HCT116 (cell line): Measurements from ENCODE around the gene HRH3. TPM values are rescaled to one million over a fixed set of nuclear protein-coding genes. Genes with fewer than 3 reads are reported as not detected.

ENCODE experiments used
- ATAC-seq: fragments of 200-7000 bp; cut with Tn5 transposase; 2 replicates; pipeline ENCODE4 v1.9.1; 2020; ENCODE audit warnings: mild to moderate bottlenecking, moderate library complexity
- Bru-seq: library from RNA; stranded (reverse); fragments of 400-500 nt; gene quantifications from one replicate; lab custom pipeline; 2021; lab: Mats Ljungman, UMichigan
- BruChase-seq, 2 experiments: library from RNA; stranded (reverse); fragments of 400-500 nt; gene quantifications; one replicate each; lab custom pipeline; 2021; lab: Mats Ljungman, UMichigan
- BruUV-seq: library from RNA; stranded (reverse); fragments of 400-500 nt; replicated peaks from 2 replicates; lab custom pipeline; 2021; lab: Mats Ljungman, UMichigan
- CTCF ChIA-PET: fragments of 300-600 bp; sonication (Branson Sonifier 250); formaldehyde crosslinking; loops from one replicate; lab custom pipeline; 2021; ENCODE audit warnings: antibody characterized with exemption; lab: Charles Lee
- POLR2A ChIA-PET: fragments of 300-600, 350-600 bp; sonication (Branson Sonifier 250); formaldehyde crosslinking; loops from one replicate; lab custom pipeline; 2021; ENCODE audit warnings: antibody characterized with exemption; lab: Charles Lee
- RAD21 ChIA-PET, 2 experiments: fragments of 300-600 bp; sonication (Branson Sonifier 250); formaldehyde crosslinking; loops; one replicate each; lab custom pipeline; 2023; ENCODE audit warnings: low total read pairs in 2 of 2; ENCODE audit not compliant: uncharacterized antibody in 2 of 2, unreplicated experiment in 2 of 2, low non-redundant PET in 1 of 2; lab: Charles Lee
- DNase-seq: peaks from one replicate; pipeline ENCODE4 v3.0.0-alpha.2; 2010; ENCODE audit warnings: low read depth, low spot score
- H2AFZ ChIP-seq: fragments of 200-600 bp; shearing (Covaris generic), sonication (generic); 2 replicates; pipeline ENCODE4 v1.6.1; 2017; ENCODE audit warnings: low read depth, mixed run types, mixed read lengths, antibody characterized with exemption, low read length; ENCODE audit not compliant: poor library complexity, severe bottlenecking
- H3K27ac ChIP-seq: 2 replicates; pipeline ENCODE4 v1.5.1; 2012; ENCODE audit warnings: low read depth, low read length
- H3K27me3 ChIP-seq: fragments of 200-600 bp; sonication (generic); 2 replicates; pipeline ENCODE4 v1.6.1; 2016; ENCODE audit warnings: mixed run types, low read length, mixed read lengths; ENCODE audit not compliant: insufficient read depth
- H3K36me3 ChIP-seq, 2 experiments: fragments of 200-500 bp in 1 of 2; fragments of 200-600 bp in 1 of 2; sonication (Bioruptor generic) in 1 of 2; sonication (generic) in 1 of 2; 2 replicates each; pipeline versions ENCODE4 v1.5.1 to v1.6.1; 2014 to 2016; ENCODE audit warnings: low read length in 2 of 2, inconsistent platforms in 1 of 2, mixed read lengths in 1 of 2, mixed run types in 1 of 2; ENCODE audit not compliant: insufficient read depth in 2 of 2, control insufficient read depth in 1 of 2
- H3K4me1 ChIP-seq, 2 experiments: fragments of 200-600 bp in 1 of 2; sonication (generic) in 1 of 2; 2 replicates each; pipeline versions ENCODE4 v1.5.1 to v1.6.1; 2012 to 2017; ENCODE audit warnings: low read length in 2 of 2, inconsistent platforms in 1 of 2, mild to moderate bottlenecking in 1 of 2, mixed read lengths in 1 of 2, mixed run types in 1 of 2, moderate library complexity in 1 of 2; ENCODE audit not compliant: insufficient read depth in 2 of 2, control insufficient read depth in 1 of 2
- H3K4me2 ChIP-seq: fragments of 200-600 bp; sonication (generic); 2 replicates; pipeline ENCODE4 v1.6.1; 2017; ENCODE audit warnings: mixed run types, low read length, mixed read lengths
- H3K4me3 ChIP-seq, 2 experiments: fragments of 200-600 bp in 1 of 2; sonication (generic) in 1 of 2; replicated peaks in 1 of 2; 2 replicates each; pipeline ENCODE4 v1.5.1; 2011 to 2016; ENCODE audit warnings: low read length in 2 of 2, control low read depth in 1 of 2, low read depth in 1 of 2, mild to moderate bottlenecking in 1 of 2, mixed read lengths in 1 of 2, mixed run types in 1 of 2
- H3K79me2 ChIP-seq: fragments of 200-600 bp; sonication (generic); 2 replicates; pipeline ENCODE4 v1.6.1; 2017; ENCODE audit warnings: mild to moderate bottlenecking, mixed run types, low read length, moderate library complexity, mixed read lengths; ENCODE audit not compliant: insufficient read depth
- H3K9ac ChIP-seq: fragments of 200-600 bp; sonication (generic); 2 replicates; pipeline ENCODE4 v1.6.1; 2016; ENCODE audit warnings: low read length, mixed read lengths
- H3K9me2 ChIP-seq: fragments of 200-600 bp; sonication (generic), shearing (Covaris generic); 2 replicates; pipeline ENCODE4 v1.6.1; 2017; ENCODE audit warnings: mixed run types, mild to moderate bottlenecking, moderate library complexity; ENCODE audit not compliant: insufficient read depth
- H3K9me3 ChIP-seq, 2 experiments: fragments of 200-500 bp in 1 of 2; fragments of 200-600 bp in 1 of 2; sonication (Bioruptor generic) in 1 of 2; sonication (generic) in 1 of 2; 2 replicates each; pipeline ENCODE4 v1.6.1; 2014 to 2017; ENCODE audit warnings: low read length in 2 of 2, mixed read lengths in 2 of 2, inconsistent platforms in 1 of 2, low read depth in 1 of 2, mild to moderate bottlenecking in 1 of 2, mixed run types in 1 of 2, moderate library complexity in 1 of 2; ENCODE audit not compliant: control insufficient read depth in 1 of 2, insufficient read depth in 1 of 2
- H4K20me1 ChIP-seq: fragments of 200-600 bp; sonication (generic), shearing (Covaris generic); 2 replicates; pipeline ENCODE4 v1.6.1; 2017; ENCODE audit warnings: mixed run types, mild to moderate bottlenecking, moderate library complexity; ENCODE audit not compliant: insufficient read depth
- ELF1 ChIP-seq: IDR thresholded peaks from 2 replicates; pipeline ENCODE4 v1.6.1; 2012; ENCODE audit warnings: low read depth, borderline replicate concordance
- FOSL1 ChIP-seq: IDR thresholded peaks from 2 replicates; pipeline ENCODE4 v1.6.1; 2012; ENCODE audit warnings: low read depth
- JUND ChIP-seq: IDR thresholded peaks from 2 replicates; pipeline ENCODE4 v1.6.1; 2012
- POLR2A ChIP-seq: IDR thresholded peaks from 2 replicates; pipeline ENCODE4 v1.7.0; 2011; ENCODE audit warnings: borderline replicate concordance; ENCODE audit not compliant: insufficient read depth, insufficient read length; ENCODE audit errors: extremely low read depth
- SP1 ChIP-seq: IDR thresholded peaks from 2 replicates; pipeline ENCODE4 v1.6.1; 2012; ENCODE audit warnings: low read depth
- ZFX ChIP-seq: fragments of 450-650 bp; IDR thresholded peaks from 2 replicates; pipeline ENCODE4 v1.6.1; 2017
- ZNF274 ChIP-seq: fragments of 200-500 bp; sonication (Bioruptor generic); IDR thresholded peaks from 2 replicates; pipeline ENCODE4 v1.6.1; 2014; ENCODE audit warnings: mild to moderate bottlenecking, low read depth, low read length, inconsistent platforms
- intact Hi-C: fragments of 100-400 bp; cut with micrococcal nuclease; formaldehyde crosslinking; loops from 2 replicates; pipeline ENCODE4 v1.10.0; 2022
- long read RNA-seq: library from polyadenylated mRNA; unstranded; transcript quantifications from one replicate; pipeline ENCODE4 v2.0.0, GENCODE V29; 2021; ENCODE audit not compliant: unreplicated experiment
- polyA plus RNA-seq: library from polyadenylated mRNA; unstranded; fragments of >200 nt; gene quantifications from 2 replicates; pipeline ENCODE4 v1.2.1, GENCODE V29; 2012; ENCODE audit warnings: missing spikeins
- total RNA-seq: library from RNA; stranded (reverse); gene quantifications from one replicate; pipeline ENCODE4 v1.2.1, GENCODE V29; 2021; ENCODE audit not compliant: unreplicated experiment
- TF ChIP-seq, protein P1 (sequence below): IDR thresholded peaks from 2 replicates; pipeline ENCODE4 v1.6.1; 2012; ENCODE audit warnings: low read depth
- TF ChIP-seq, protein P2 (sequence below), 3 experiments: fragments of 200-600 bp in 1 of 3; sonication (generic) in 1 of 3; IDR thresholded peaks in 2 of 3; conservative IDR thresholded peaks in 1 of 3; 2 replicates each; pipeline ENCODE4 v1.5.1; 2012 to 2017; ENCODE audit warnings: low read depth in 2 of 3, low read length in 2 of 3, antibody characterized with exemption in 1 of 3, borderline replicate concordance in 1 of 3, control low read depth in 1 of 3, mild to moderate bottlenecking in 1 of 3, mixed read lengths in 1 of 3, mixed run types in 1 of 3, moderate library complexity in 1 of 3; ENCODE audit not compliant: insufficient read depth in 1 of 3

Gene HRH3
- total RNA-seq (not detected), Bru-seq, nascent RNA (not detected), BruChase-seq, experiment 1, labeled RNA remaining after a 6-hour chase (not detected), BruChase-seq, experiment 2, labeled RNA remaining after a 2-hour chase (not detected)
- polyA plus RNA-seq, result 0.03 TPM in 1 of 2 replicates, not detected in the other
- long read RNA-seq, result 0 reads

DNA sequence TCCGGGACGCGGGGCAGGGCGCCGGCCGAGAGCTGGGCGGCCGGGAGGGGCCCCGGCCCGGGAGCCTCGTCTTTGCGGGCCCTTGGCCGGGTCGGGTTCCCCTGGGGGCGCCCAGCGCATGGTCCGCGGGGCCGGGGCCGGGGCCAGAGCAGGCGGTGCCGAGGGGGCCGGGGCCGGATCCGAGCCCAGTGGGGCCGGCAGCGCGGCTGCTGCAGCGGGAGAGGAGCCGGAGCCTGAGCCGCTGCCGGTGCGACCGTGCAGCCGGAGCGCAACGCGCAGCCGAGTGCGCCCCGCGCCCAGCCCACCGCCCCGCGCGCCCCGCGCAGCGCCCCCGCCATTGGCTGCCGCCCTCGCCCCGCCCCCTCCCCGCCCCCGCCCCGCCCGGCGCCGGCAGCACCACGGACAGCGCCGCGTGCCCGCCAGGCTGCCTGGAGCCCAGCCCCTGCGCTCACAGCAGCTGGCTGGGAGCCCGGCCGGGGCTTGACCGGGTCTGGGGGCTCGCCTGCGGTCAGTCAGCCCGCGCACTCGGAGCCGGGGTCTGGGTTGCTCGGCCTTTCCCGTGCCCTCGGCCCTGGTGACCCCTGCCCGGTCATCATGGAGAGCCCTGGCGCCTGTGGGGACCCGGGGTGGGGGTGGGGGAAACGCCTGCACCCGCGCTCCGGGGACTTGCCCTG, at the start of gene HRH3:
TSS of gene HRH3 (minus strand) at position 287 of the 674 bp plus-strand sequence. CDS start 308 bp downstream, outside the sequence.
- no peaks in the 10 kb centered on the region for H3K36me3 ChIP-seq
- ATAC-seq, result peak; percentile 76
- H3K4me1 ChIP-seq, result no peaks in the 10 kb centered on the region
- H2AFZ ChIP-seq, result no peak within 1 kb of the TSS
- no peaks in the 10 kb centered on the region for H3K9me2 ChIP-seq
- CTCF ChIA-PET, result no interaction called here
- no peak within 1 kb of the TSS for H3K4me3 ChIP-seq
- H3K9ac ChIP-seq, result no peak within 1 kb of the TSS
- H3K79me2 ChIP-seq, result no peaks in the 10 kb centered on the region
- intact Hi-C loops, result no loop called here
- BruUV-seq, result no TSS peak
- TF ChIP-seq FOSL1, result no peak
- TF ChIP-seq, protein P1, sequence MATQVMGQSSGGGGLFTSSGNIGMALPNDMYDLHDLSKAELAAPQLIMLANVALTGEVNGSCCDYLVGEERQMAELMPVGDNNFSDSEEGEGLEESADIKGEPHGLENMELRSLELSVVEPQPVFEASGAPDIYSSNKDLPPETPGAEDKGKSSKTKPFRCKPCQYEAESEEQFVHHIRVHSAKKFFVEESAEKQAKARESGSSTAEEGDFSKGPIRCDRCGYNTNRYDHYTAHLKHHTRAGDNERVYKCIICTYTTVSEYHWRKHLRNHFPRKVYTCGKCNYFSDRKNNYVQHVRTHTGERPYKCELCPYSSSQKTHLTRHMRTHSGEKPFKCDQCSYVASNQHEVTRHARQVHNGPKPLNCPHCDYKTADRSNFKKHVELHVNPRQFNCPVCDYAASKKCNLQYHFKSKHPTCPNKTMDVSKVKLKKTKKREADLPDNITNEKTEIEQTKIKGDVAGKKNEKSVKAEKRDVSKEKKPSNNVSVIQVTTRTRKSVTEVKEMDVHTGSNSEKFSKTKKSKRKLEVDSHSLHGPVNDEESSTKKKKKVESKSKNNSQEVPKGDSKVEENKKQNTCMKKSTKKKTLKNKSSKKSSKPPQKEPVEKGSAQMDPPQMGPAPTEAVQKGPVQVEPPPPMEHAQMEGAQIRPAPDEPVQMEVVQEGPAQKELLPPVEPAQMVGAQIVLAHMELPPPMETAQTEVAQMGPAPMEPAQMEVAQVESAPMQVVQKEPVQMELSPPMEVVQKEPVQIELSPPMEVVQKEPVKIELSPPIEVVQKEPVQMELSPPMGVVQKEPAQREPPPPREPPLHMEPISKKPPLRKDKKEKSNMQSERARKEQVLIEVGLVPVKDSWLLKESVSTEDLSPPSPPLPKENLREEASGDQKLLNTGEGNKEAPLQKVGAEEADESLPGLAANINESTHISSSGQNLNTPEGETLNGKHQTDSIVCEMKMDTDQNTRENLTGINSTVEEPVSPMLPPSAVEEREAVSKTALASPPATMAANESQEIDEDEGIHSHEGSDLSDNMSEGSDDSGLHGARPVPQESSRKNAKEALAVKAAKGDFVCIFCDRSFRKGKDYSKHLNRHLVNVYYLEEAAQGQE, result peak; percentile 69
- TF ChIP-seq, all 23 proteins: peak for 1
- ChIA-PET RAD21 (no interaction called here), POLR2A (no interaction called here)
- no peak within 1 kb of the TSS for H3K27ac ChIP-seq
- no peaks in the 10 kb centered on the region for H4K20me1 ChIP-seq
- no peaks in the 10 kb centered on the region for H3K9me3 ChIP-seq
- H3K27me3 ChIP-seq, result peaks cover 16% of the 10 kb centered on the region; the same call in 1 of the 2 replicates
- H3K4me2 ChIP-seq, result no peak within 1 kb of the TSS
- no peak for DNase-seq

DNA sequence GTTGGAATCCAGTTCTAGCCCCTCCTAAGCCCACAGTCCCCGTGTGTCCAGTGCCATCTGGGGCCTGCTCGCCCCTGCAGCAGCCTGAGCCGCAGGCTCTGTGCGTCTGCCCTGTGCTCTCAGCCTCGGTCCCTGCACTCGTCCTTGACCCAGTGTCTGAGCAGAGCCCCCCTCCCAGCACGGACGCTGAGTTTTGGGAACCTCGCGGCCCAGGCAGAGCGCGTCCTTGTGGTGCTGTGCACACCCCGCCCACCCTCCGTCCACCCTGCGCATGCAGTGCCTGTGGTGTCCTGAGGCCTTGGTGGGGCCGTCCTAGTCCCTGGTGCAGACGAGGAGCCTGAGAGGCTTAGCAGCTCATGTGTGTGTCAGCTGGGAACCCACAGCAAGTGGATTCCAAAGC, 49.8 kb upstream of the HRH3 start:
- Histone ChIP-seq H3K4me1 (no peaks in the 10 kb centered on the region), H3K27me3 (no peaks in the 10 kb centered on the region), H3K9me2 (no peaks in the 10 kb centered on the region), H3K4me3 (no peak overlapping the region), H2AFZ (no peak overlapping the region), H4K20me1 (no peaks in the 10 kb centered on the region), H3K4me2 (no peak overlapping the region), H3K9me3 (no peaks in the 10 kb centered on the region), H3K36me3 (peaks cover 0 to 3% of the 10 kb centered on the region in 2 experiments; a peak in 2 of 4 replicates), H3K27ac (no peak overlapping the region), H3K79me2 (no peaks in the 10 kb centered on the region), H3K9ac (no peak overlapping the region)
- ATAC-seq (no peak), DNase-seq (no peak)
- RAD21 ChIA-PET, result no interaction called here
- CTCF ChIA-PET, result no interaction called here
- intact Hi-C loops, result no loop called here
- no TSS peak for BruUV-seq
- POLR2A ChIA-PET, result no interaction called here
- TF ChIP-seq POLR2A, result no peak
- TF ChIP-seq JUND, result no peak
- TF ChIP-seq ELF1, result no peak
- TF ChIP-seq ZFX, result no peak
- TF ChIP-seq ZNF274, result no peak
- TF ChIP-seq, protein P1, result no peak
- TF ChIP-seq, protein P2, sequence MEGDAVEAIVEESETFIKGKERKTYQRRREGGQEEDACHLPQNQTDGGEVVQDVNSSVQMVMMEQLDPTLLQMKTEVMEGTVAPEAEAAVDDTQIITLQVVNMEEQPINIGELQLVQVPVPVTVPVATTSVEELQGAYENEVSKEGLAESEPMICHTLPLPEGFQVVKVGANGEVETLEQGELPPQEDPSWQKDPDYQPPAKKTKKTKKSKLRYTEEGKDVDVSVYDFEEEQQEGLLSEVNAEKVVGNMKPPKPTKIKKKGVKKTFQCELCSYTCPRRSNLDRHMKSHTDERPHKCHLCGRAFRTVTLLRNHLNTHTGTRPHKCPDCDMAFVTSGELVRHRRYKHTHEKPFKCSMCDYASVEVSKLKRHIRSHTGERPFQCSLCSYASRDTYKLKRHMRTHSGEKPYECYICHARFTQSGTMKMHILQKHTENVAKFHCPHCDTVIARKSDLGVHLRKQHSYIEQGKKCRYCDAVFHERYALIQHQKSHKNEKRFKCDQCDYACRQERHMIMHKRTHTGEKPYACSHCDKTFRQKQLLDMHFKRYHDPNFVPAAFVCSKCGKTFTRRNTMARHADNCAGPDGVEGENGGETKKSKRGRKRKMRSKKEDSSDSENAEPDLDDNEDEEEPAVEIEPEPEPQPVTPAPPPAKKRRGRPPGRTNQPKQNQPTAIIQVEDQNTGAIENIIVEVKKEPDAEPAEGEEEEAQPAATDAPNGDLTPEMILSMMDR (IDR thresholded peaks at IDR 0.05 in 2 of 3, conservative IDR thresholded peaks at IDR 0.05 in 1 of 3; ENCODE audit: borderline replicate concordance in 1 of 3, insufficient read depth in 1 of 3, low read depth in 2 of 3, low read length in 2 of 3), result no peak
- no peak for TF ChIP-seq SP1
